ENCODE measurements around the gene NUDT5. TPM values are rescaled to one million over a fixed set of nuclear protein-coding genes. Genes with fewer than 3 reads are reported as not detected.

Gene NUDT5
- total RNA-seq, 1 donor from 2014 or later, result 30.7 TPM

- no peaks in the 10 kb centered on the region for H3K4me1 ChIP-seq
- TF ChIP-seq POLR2A (IDR thresholded peaks at IDR 0.05) (no peak), CTCF (IDR thresholded peaks at IDR 0.05) (no peak), POLR2AphosphoS5 (IDR thresholded peaks at IDR 0.05; ENCODE audit: insufficient read depth in 1 of 2, low read depth in 1 of 2) (no peak)
- peaks cover 0 to 61% of the 10 kb centered on the region in 2 donors for H3K36me3 ChIP-seq
- intact Hi-C loops (cut with DNase I), result no loop called here
- no peak overlapping the region for H3K4me3 ChIP-seq
- no peaks in the 10 kb centered on the region for H3K27me3 ChIP-seq
- H3K9me3 ChIP-seq, result no peaks in the 10 kb centered on the region
- DNase-seq (ENCODE audit: extremely low spot score in 2 of 2), result no peak
- H3K27ac ChIP-seq, result no peak overlapping the region
These were observed 29.5 kb downstream of the NUDT5 start for GRCh38 chr10:12165999-12166775.

- intact Hi-C loops (cut with DNase I), result no loop called here
- H3K36me3 ChIP-seq, result peaks cover 0 to 56% of the 10 kb centered on the region in 2 donors
- no peak overlapping the region for H3K27ac ChIP-seq
- H3K27me3 ChIP-seq, result no peaks in the 10 kb centered on the region
- no peak for DNase-seq (ENCODE audit: extremely low spot score in 2 of 2)
- TF ChIP-seq CTCF (IDR thresholded peaks at IDR 0.05), result no peak
- no peak for TF ChIP-seq POLR2A (IDR thresholded peaks at IDR 0.05)
- no peak for TF ChIP-seq POLR2AphosphoS5 (IDR thresholded peaks at IDR 0.05; ENCODE audit: insufficient read depth in 1 of 2, low read depth in 1 of 2)
- no peaks in the 10 kb centered on the region for H3K9me3 ChIP-seq
- no peaks in the 10 kb centered on the region for H3K4me1 ChIP-seq
- no peak overlapping the region for H3K4me3 ChIP-seq
These were observed 30.7 kb downstream of the NUDT5 start for GRCh38 chr10:12165036-12165435.

- no peaks in the 10 kb centered on the region for H3K9me3 ChIP-seq
- H3K27ac ChIP-seq, result no peak overlapping the region
- H3K4me3 ChIP-seq, result no peak overlapping the region
- H3K27me3 ChIP-seq, result no peaks in the 10 kb centered on the region
- no peak for DNase-seq (ENCODE audit: extremely low spot score in 2 of 2)
- H3K4me1 ChIP-seq, result no peaks in the 10 kb centered on the region
- intact Hi-C loops (cut with DNase I), result no loop called here
- H3K36me3 ChIP-seq, result peaks cover 0 to 52% of the 10 kb centered on the region in 2 donors
- TF ChIP-seq CTCF (IDR thresholded peaks at IDR 0.05) (no peak), POLR2AphosphoS5 (IDR thresholded peaks at IDR 0.05; ENCODE audit: insufficient read depth in 1 of 2, low read depth in 1 of 2) (no peak), POLR2A (IDR thresholded peaks at IDR 0.05) (no peak)
These were observed 31.6 kb downstream of the NUDT5 start for GRCh38 chr10:12164085-12164484.

- no peaks in the 10 kb centered on the region for H3K9me3 ChIP-seq
- H3K36me3 ChIP-seq, result peaks cover 0 to 53% of the 10 kb centered on the region in 2 donors
- H3K27me3 ChIP-seq, result no peaks in the 10 kb centered on the region
- no peak for DNase-seq (ENCODE audit: extremely low spot score in 2 of 2)
- H3K27ac ChIP-seq, result no peak overlapping the region
- intact Hi-C loops (cut with DNase I), result no loop called here
- H3K4me1 ChIP-seq, result no peaks in the 10 kb centered on the region
- TF ChIP-seq CTCF (IDR thresholded peaks at IDR 0.05) (no peak), POLR2A (IDR thresholded peaks at IDR 0.05) (no peak), POLR2AphosphoS5 (IDR thresholded peaks at IDR 0.05; ENCODE audit: insufficient read depth in 1 of 2, low read depth in 1 of 2) (no peak)
- no peak overlapping the region for H3K4me3 ChIP-seq
These were observed 32.8 kb downstream of the NUDT5 start for GRCh38 chr10:12162927-12163326.

GRCh38 chr10:12160664-12161063 lies 35.0 kb downstream of the NUDT5 start:
- DNase-seq (ENCODE audit: extremely low spot score in 2 of 2), result no peak
- no peak overlapping the region for H3K27ac ChIP-seq
- intact Hi-C loops (cut with DNase I), result no loop called here
- TF ChIP-seq CTCF (IDR thresholded peaks at IDR 0.05) (no peak), POLR2A (IDR thresholded peaks at IDR 0.05) (no peak), POLR2AphosphoS5 (IDR thresholded peaks at IDR 0.05; ENCODE audit: insufficient read depth in 1 of 2, low read depth in 1 of 2) (no peak)
- H3K9me3 ChIP-seq, result no peaks in the 10 kb centered on the region
- peaks cover 0 to 63% of the 10 kb centered on the region in 2 donors for H3K36me3 ChIP-seq
- H3K4me3 ChIP-seq, result no peak overlapping the region
- no peaks in the 10 kb centered on the region for H3K4me1 ChIP-seq
- H3K27me3 ChIP-seq, result no peaks in the 10 kb centered on the region

Data from vagina (tissue), 2 donors.